Measurements from ENCODE around the gene YTHDF2. TPM values are rescaled to one million over a fixed set of nuclear protein-coding genes. Genes with fewer than 3 reads are reported as not detected.

The YTHDF2 gene
- total RNA-seq, 1 experiment from 2014 or later, result 97.3 TPM

DNA sequence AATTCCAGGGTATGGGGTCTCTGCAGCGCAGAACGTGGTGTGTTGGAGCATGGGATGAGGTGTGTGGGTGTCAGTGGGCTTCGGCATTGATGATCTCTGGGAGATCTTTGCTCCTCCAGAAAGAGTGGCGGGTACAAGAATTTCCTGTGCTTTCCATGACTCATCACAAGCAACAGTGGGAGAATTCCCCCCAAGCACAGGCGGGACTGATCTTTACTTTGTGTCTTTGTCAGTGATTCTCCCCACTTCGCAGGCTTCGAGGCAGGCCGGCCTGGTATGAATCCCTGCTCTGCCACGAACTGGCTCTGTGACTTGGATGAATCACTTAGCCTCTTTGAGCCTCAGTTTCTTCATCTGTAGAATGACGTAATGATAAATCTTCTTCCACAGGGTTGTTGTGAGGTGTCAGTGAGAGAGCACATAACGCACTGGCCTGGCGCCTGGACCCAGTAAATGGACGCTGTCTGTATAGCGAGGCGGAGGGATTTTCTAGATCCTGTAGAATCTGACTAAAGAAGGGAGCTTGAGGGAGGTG, 77.3 kb downstream of the YTHDF2 start:
- Histone ChIP-seq H3K27me3 (ENCODE audit: control insufficient read depth, insufficient read depth, low read length) (peaks cover 9% of the 10 kb centered on the region), H3K36me3 (ENCODE audit: control insufficient read depth, insufficient read depth, low read length) (no peaks in the 10 kb centered on the region), H3K4me3 (ENCODE audit: low read depth in 2 of 2, low read length in 2 of 2) (no peak overlapping the region), H3K4me1 (ENCODE audit: control insufficient read depth, insufficient read depth, low read length) (peaks cover 20% of the 10 kb centered on the region), H3K27ac (ENCODE audit: low read length) (no peak overlapping the region), H3K9me3 (ENCODE audit: control insufficient read depth, insufficient read depth, low read depth, low read length) (no peaks in the 10 kb centered on the region)
- ChIA-PET CTCF (no interaction called here), POLR2A (no interaction called here)
- DNase-seq (ENCODE audit: low read depth, low spot score) (no peak), ATAC-seq (no peak)
- BruUV-seq (replicated peaks), result no TSS peak
- in situ Hi-C loops (cut with HindIII; ENCODE audit: low pct_unique_long_range_greater_than_20kb, low sequenced_read_pairs), result no loop called here
- no peak for TF ChIP-seq TCF7L2 (IDR thresholded peaks at IDR 0.05; ENCODE audit: low read depth, low read length)
- TF ChIP-seq SIN3A (IDR thresholded peaks at IDR 0.05; ENCODE audit: borderline replicate concordance, insufficient read depth, low read depth, low read length), result no peak
- TF ChIP-seq, protein P1, sequence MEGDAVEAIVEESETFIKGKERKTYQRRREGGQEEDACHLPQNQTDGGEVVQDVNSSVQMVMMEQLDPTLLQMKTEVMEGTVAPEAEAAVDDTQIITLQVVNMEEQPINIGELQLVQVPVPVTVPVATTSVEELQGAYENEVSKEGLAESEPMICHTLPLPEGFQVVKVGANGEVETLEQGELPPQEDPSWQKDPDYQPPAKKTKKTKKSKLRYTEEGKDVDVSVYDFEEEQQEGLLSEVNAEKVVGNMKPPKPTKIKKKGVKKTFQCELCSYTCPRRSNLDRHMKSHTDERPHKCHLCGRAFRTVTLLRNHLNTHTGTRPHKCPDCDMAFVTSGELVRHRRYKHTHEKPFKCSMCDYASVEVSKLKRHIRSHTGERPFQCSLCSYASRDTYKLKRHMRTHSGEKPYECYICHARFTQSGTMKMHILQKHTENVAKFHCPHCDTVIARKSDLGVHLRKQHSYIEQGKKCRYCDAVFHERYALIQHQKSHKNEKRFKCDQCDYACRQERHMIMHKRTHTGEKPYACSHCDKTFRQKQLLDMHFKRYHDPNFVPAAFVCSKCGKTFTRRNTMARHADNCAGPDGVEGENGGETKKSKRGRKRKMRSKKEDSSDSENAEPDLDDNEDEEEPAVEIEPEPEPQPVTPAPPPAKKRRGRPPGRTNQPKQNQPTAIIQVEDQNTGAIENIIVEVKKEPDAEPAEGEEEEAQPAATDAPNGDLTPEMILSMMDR (IDR thresholded peaks at IDR 0.05), result no peak
- TF ChIP-seq, protein P2, sequence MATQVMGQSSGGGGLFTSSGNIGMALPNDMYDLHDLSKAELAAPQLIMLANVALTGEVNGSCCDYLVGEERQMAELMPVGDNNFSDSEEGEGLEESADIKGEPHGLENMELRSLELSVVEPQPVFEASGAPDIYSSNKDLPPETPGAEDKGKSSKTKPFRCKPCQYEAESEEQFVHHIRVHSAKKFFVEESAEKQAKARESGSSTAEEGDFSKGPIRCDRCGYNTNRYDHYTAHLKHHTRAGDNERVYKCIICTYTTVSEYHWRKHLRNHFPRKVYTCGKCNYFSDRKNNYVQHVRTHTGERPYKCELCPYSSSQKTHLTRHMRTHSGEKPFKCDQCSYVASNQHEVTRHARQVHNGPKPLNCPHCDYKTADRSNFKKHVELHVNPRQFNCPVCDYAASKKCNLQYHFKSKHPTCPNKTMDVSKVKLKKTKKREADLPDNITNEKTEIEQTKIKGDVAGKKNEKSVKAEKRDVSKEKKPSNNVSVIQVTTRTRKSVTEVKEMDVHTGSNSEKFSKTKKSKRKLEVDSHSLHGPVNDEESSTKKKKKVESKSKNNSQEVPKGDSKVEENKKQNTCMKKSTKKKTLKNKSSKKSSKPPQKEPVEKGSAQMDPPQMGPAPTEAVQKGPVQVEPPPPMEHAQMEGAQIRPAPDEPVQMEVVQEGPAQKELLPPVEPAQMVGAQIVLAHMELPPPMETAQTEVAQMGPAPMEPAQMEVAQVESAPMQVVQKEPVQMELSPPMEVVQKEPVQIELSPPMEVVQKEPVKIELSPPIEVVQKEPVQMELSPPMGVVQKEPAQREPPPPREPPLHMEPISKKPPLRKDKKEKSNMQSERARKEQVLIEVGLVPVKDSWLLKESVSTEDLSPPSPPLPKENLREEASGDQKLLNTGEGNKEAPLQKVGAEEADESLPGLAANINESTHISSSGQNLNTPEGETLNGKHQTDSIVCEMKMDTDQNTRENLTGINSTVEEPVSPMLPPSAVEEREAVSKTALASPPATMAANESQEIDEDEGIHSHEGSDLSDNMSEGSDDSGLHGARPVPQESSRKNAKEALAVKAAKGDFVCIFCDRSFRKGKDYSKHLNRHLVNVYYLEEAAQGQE (IDR thresholded peaks at IDR 0.05; ENCODE audit: insufficient read depth in 1 of 2, low read depth in 2 of 2, low read length in 1 of 2), result no peak
- no peak for TF ChIP-seq POLR2AphosphoS5 (IDR thresholded peaks at IDR 0.05; ENCODE audit: low read depth, low read length)
- intact Hi-C loops (cut with micrococcal nuclease; ENCODE audit: unreplicated experiment), result no loop called here

DNA sequence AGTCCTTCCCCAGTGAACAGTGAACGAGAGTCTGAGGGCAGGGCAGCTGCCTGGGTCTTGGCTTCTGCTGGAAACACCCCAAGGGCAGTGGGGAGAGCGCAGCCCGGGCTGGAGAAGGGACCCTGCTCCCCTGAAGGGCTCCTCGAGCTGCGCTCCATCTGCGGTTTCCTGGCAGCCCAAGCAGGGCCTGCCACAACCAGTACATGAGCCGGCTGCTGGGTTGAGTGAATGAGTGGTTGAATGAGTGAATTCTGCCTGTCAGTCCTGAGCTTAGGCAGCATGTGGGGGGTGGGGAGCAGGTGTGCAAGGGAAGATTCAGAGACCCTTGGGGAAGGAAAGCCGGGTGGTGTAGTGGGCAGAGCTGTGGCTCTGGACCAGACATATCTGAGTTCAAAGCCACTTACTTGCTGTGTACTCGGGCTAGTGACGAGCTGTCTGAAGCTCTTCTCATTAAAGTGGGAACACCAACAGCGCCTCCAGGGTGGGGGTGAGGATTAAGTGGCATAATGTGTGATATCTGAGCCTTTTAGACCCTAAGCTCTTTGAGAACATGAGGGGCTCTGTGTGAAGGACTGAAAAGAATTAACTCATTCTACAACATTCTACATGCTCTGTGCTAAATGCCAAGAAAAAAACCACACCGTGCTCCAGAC, 78.9 kb downstream of the YTHDF2 start:
- Histone ChIP-seq H3K36me3 (ENCODE audit: control insufficient read depth, insufficient read depth, low read length) (no peaks in the 10 kb centered on the region), H3K27me3 (ENCODE audit: control insufficient read depth, insufficient read depth, low read length) (peaks cover 9% of the 10 kb centered on the region), H3K4me1 (ENCODE audit: control insufficient read depth, insufficient read depth, low read length) (peaks cover 20% of the 10 kb centered on the region), H3K27ac (ENCODE audit: low read length) (no peak overlapping the region), H3K4me3 (ENCODE audit: low read depth in 2 of 2, low read length in 2 of 2) (no peak overlapping the region), H3K9me3 (ENCODE audit: control insufficient read depth, insufficient read depth, low read depth, low read length) (no peaks in the 10 kb centered on the region)
- intact Hi-C loops (cut with micrococcal nuclease; ENCODE audit: unreplicated experiment) (no loop called here), in situ Hi-C loops (cut with HindIII; ENCODE audit: low pct_unique_long_range_greater_than_20kb, low sequenced_read_pairs) (no loop called here)
- POLR2A ChIA-PET, result no interaction called here
- ATAC-seq (0 out of 2 replicates have a peak, but pooled peaks have one; percentile 9), DNase-seq (ENCODE audit: low read depth, low spot score) (no peak)
- no peak for TF ChIP-seq POLR2AphosphoS5 (IDR thresholded peaks at IDR 0.05; ENCODE audit: low read depth, low read length)
- no peak for TF ChIP-seq TCF7L2 (IDR thresholded peaks at IDR 0.05; ENCODE audit: low read depth, low read length)
- no peak for TF ChIP-seq SIN3A (IDR thresholded peaks at IDR 0.05; ENCODE audit: borderline replicate concordance, insufficient read depth, low read depth, low read length)
- TF ChIP-seq, protein P2 (IDR thresholded peaks at IDR 0.05; ENCODE audit: insufficient read depth in 1 of 2, low read depth in 2 of 2, low read length in 1 of 2), result no peak
- TF ChIP-seq, protein P1 (IDR thresholded peaks at IDR 0.05), result no peak
- CTCF ChIA-PET, result interaction anchor here (0.5 kb wide), 1 partner anchor 22 kb away, joined by 5 read pairs; no protein-coding TSS in a partner anchor
- no TSS peak for BruUV-seq (replicated peaks)

All from Panc1 (cell line).